ENCODE results near the gene USF2.

USF2 gene

DNA sequence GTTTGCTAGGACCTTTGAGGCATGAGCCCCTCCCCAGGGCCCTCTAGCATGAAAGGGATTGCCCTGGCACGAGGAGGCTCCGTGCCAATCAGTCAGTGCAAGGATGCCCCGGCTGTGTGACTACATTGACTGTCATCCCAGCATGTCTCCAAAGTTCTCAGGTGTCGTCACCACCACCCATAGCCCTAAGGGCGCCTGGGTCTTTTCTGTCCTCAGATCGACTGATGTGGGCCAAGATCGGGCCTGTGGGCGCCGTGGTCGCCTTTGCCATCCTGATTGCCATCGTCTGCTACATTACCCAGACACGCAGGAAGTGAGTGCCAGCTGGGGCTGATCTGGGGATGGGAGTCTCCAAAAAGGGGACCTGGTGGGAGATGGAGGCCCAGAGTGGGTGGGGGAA lies 41.6 kb downstream of the USF2 start:
- TF ChIP-seq TEAD4 (IDR thresholded peaks at IDR 0.05) = no peak
- TF ChIP-seq ZBTB7A (IDR thresholded peaks at IDR 0.05; ENCODE audit: low read depth) = no peak
- TF ChIP-seq YY1 (IDR thresholded peaks at IDR 0.05; ENCODE audit: low read depth) = no peak
- TF ChIP-seq CEBPB (IDR thresholded peaks at IDR 0.05) = no peak
- no peak for TF ChIP-seq CREB1 (IDR thresholded peaks at IDR 0.05; ENCODE audit: low read depth)
- TF ChIP-seq TCF12 (IDR thresholded peaks at IDR 0.05; ENCODE audit: low read depth) = no peak
- no peak for TF ChIP-seq EGR1 (IDR thresholded peaks at IDR 0.05)

- no peak for TF ChIP-seq TEAD4 (IDR thresholded peaks at IDR 0.05)
- TF ChIP-seq CEBPB (IDR thresholded peaks at IDR 0.05) = no peak
- no peak for TF ChIP-seq EP300 (IDR thresholded peaks at IDR 0.05; ENCODE audit: borderline replicate concordance)
- TF ChIP-seq NFIC (IDR thresholded peaks at IDR 0.05) = no peak
- no peak for TF ChIP-seq YY1 (IDR thresholded peaks at IDR 0.05; ENCODE audit: low read depth)
- TF ChIP-seq, protein P1, sequence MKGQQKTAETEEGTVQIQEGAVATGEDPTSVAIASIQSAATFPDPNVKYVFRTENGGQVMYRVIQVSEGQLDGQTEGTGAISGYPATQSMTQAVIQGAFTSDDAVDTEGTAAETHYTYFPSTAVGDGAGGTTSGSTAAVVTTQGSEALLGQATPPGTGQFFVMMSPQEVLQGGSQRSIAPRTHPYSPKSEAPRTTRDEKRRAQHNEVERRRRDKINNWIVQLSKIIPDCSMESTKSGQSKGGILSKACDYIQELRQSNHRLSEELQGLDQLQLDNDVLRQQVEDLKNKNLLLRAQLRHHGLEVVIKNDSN (IDR thresholded peaks at IDR 0.05) = no peak
- no peak for TF ChIP-seq CREB1 (IDR thresholded peaks at IDR 0.05; ENCODE audit: low read depth)
- TF ChIP-seq RAD21 (IDR thresholded peaks at IDR 0.05; ENCODE audit: low read depth) = no peak
- no peak for TF ChIP-seq EGR1 (IDR thresholded peaks at IDR 0.05)
- no peak for TF ChIP-seq ZBTB7A (IDR thresholded peaks at IDR 0.05; ENCODE audit: low read depth)
- no peak for TF ChIP-seq FOXM1 (IDR thresholded peaks at IDR 0.05; ENCODE audit: borderline replicate concordance, low read depth)
- no peak for TF ChIP-seq REST (IDR thresholded peaks at IDR 0.05; ENCODE audit: low read depth)
- TF ChIP-seq TCF12 (IDR thresholded peaks at IDR 0.05; ENCODE audit: low read depth) = no peak
- TF ChIP-seq TAF1 (IDR thresholded peaks at IDR 0.05; ENCODE audit: low read depth) = no peak
- TF ChIP-seq, protein P2, sequence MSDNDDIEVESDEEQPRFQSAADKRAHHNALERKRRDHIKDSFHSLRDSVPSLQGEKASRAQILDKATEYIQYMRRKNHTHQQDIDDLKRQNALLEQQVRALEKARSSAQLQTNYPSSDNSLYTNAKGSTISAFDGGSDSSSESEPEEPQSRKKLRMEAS (IDR thresholded peaks at IDR 0.05) = no peak
Measured at GRCh38 chr19:35310811-35311465, 42.2 kb downstream of the USF2 start.

DNA sequence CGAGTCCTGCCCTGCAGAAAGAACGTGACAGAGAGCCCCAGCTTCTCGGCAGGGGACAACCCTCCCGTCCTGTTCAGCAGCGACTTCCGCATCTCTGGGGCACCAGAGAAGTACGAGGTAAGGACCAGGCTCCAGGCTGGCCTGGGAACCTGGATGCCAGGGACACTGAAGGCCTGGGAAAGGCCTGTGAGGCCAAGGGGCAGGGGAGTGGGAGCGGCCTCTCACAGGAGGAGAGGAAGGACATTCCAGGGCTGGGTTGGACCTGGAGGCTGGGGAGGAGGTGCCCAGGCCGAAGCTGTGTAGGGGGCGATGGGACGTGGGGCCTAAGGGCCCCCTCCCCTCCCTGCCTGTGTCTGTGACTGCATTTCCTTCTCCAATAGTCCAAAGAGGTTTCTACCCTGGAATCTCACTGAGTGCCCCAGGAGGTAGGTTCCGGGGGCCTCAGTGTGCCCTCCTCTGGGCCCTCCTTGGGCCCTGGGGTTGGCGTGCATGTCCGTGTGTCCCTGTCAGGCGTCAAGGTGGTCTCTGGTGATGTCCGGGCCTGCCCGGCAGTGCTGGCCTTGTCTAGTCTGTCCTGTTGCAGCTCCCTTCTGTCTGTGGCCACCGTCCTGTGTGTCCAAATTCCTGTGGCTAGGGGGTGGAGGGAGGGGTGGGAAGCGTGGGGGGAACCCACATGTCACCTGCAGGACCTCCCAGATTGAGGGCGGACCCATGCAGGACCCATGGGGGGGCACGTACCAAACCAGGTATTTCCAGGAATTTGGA lies 43.3 kb downstream of the USF2 start:
- TF ChIP-seq EP300 (IDR thresholded peaks at IDR 0.05; ENCODE audit: borderline replicate concordance) = no peak
- no peak for TF ChIP-seq TEAD4 (IDR thresholded peaks at IDR 0.05)
- TF ChIP-seq, protein P2 (IDR thresholded peaks at IDR 0.05) = no peak
- no peak for TF ChIP-seq TCF12 (IDR thresholded peaks at IDR 0.05; ENCODE audit: low read depth)
- no peak for TF ChIP-seq RAD21 (IDR thresholded peaks at IDR 0.05; ENCODE audit: low read depth)

GRCh38 chr19:35313587-35313986 lies 44.8 kb downstream of the USF2 start:
- TF ChIP-seq EGR1 (IDR thresholded peaks at IDR 0.05) (no peak), TAF1 (IDR thresholded peaks at IDR 0.05; ENCODE audit: low read depth) (no peak), TEAD4 (IDR thresholded peaks at IDR 0.05) (no peak), REST (IDR thresholded peaks at IDR 0.05; ENCODE audit: low read depth) (no peak), NFIC (IDR thresholded peaks at IDR 0.05) (no peak), CEBPB (IDR thresholded peaks at IDR 0.05) (no peak), CREB1 (IDR thresholded peaks at IDR 0.05; ENCODE audit: low read depth) (no peak), YY1 (IDR thresholded peaks at IDR 0.05; ENCODE audit: low read depth) (no peak), EP300 (IDR thresholded peaks at IDR 0.05; ENCODE audit: borderline replicate concordance) (no peak), TCF12 (IDR thresholded peaks at IDR 0.05; ENCODE audit: low read depth) (no peak), FOXM1 (IDR thresholded peaks at IDR 0.05; ENCODE audit: borderline replicate concordance, low read depth) (no peak), ZBTB7A (IDR thresholded peaks at IDR 0.05; ENCODE audit: low read depth) (no peak), RAD21 (IDR thresholded peaks at IDR 0.05; ENCODE audit: low read depth) (no peak)
- TF ChIP-seq, protein P2 (IDR thresholded peaks at IDR 0.05) = no peak
- TF ChIP-seq, protein P1 (IDR thresholded peaks at IDR 0.05) = no peak

DNA sequence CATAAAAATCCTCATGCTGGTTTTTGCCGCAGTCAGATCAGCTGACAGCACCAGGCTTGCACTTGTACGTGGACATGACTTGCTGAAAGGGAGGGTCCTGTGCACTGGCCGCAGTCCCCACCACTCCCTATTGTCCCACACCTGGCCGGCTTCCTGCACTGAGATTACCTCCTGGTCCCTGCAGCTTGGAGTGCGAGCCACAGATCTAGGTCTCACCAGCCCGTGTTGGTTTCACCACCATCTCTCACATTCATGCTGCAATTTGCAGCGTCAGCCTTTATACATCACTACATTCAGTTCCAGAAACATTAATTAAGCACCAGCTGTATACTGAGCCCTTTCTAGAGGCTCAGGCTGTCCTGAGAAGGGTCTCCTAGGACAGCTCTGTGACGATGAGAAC lies 45.3 kb downstream of the USF2 start:
- TF ChIP-seq FOXM1 (IDR thresholded peaks at IDR 0.05; ENCODE audit: borderline replicate concordance, low read depth) (no peak), CEBPB (IDR thresholded peaks at IDR 0.05) (no peak), RAD21 (IDR thresholded peaks at IDR 0.05; ENCODE audit: low read depth) (no peak), TAF1 (IDR thresholded peaks at IDR 0.05; ENCODE audit: low read depth) (no peak), REST (IDR thresholded peaks at IDR 0.05; ENCODE audit: low read depth) (no peak), EP300 (IDR thresholded peaks at IDR 0.05; ENCODE audit: borderline replicate concordance) (no peak), NFIC (IDR thresholded peaks at IDR 0.05) (no peak), EGR1 (IDR thresholded peaks at IDR 0.05) (no peak), YY1 (IDR thresholded peaks at IDR 0.05; ENCODE audit: low read depth) (no peak), ZBTB7A (IDR thresholded peaks at IDR 0.05; ENCODE audit: low read depth) (no peak), TCF12 (IDR thresholded peaks at IDR 0.05; ENCODE audit: low read depth) (no peak), CREB1 (IDR thresholded peaks at IDR 0.05; ENCODE audit: low read depth) (no peak), TEAD4 (IDR thresholded peaks at IDR 0.05) (no peak)
- TF ChIP-seq, protein P2 (IDR thresholded peaks at IDR 0.05) = no peak
- TF ChIP-seq, protein P1 (IDR thresholded peaks at IDR 0.05) = no peak

Data from Ishikawa (cell line).